Head of caudate nucleus (tissue), 42 donors: ENCODE data around the gene CLEC18B.
"Not testable (repeated sequence)": the region's sequence is repeated elsewhere in the genome, so short reads cannot be mapped to it uniquely, and the experiment has no call there.

Experiments used
- DNase-seq, 42 donors: peaks; one replicate each; pipeline versions ENCODE4 v3.0.0 to v3.0.0-alpha.2; 2020 to 2021; ENCODE audit warnings: mixed read lengths in 7 of 42
- intact Hi-C: fragments of 100-400 bp; cut with DNase I; formaldehyde crosslinking; loops from one replicate; pipeline ENCODE4 v1.15.0; 2022

CLEC18B gene

GRCh38 chr16:74449470-74449869, 28.2 kb upstream of the CLEC18B start:
- DNase-seq = no peak
- intact Hi-C loops = no loop called here

- intact Hi-C loops = no loop called here
- DNase-seq = peak in 5 of 42 donors; percentile 8 to 61 (median 21)
Observed at GRCh38 chr16:74448990-74449389, 27.7 kb upstream of the CLEC18B start.

GRCh38 chr16:74447578-74447977, 26.3 kb upstream of the CLEC18B start:
- DNase-seq = no peak
- intact Hi-C loops = no loop called here

GRCh38 chr16:74446866-74447265, 25.6 kb upstream of the CLEC18B start:
- no peak for DNase-seq
- intact Hi-C loops = no loop called here

GRCh38 chr16:74443624-74444346, 22.5 kb upstream of the CLEC18B start:
- intact Hi-C loops, DNase-seq: not testable (repeated sequence)

GRCh38 chr16:74439685-74440084, 18.4 kb upstream of the CLEC18B start:
- intact Hi-C loops = no loop called here
- no peak for DNase-seq

GRCh38 chr16:74438492-74438979, 17.3 kb upstream of the CLEC18B start:
- no peak for DNase-seq
- intact Hi-C loops = no loop called here

GRCh38 chr16:74431516-74431915, 10.2 kb upstream of the CLEC18B start:
- DNase-seq = no peak
- intact Hi-C loops = no loop called here

GRCh38 chr16:74430036-74430712, 8.9 kb upstream of the CLEC18B start:
- peak; percentile 10 to 82 (median 59) for DNase-seq
- intact Hi-C loops = not testable (repeated sequence)

- DNase-seq, intact Hi-C loops: not testable (repeated sequence)
Observed at GRCh38 chr16:74428493-74428892, 7.2 kb upstream of the CLEC18B start.

GRCh38 chr16:74425751-74426150, 4.5 kb upstream of the CLEC18B start:
- DNase-seq, intact Hi-C loops: not testable (repeated sequence)

- DNase-seq, intact Hi-C loops: not testable (repeated sequence)
Observed at GRCh38 chr16:74423721-74424120, 2.4 kb upstream of the CLEC18B start.

GRCh38 chr16:74422086-74422485, 808 bp upstream of the CLEC18B start:
- intact Hi-C loops, DNase-seq: not testable (repeated sequence)

- DNase-seq, intact Hi-C loops: not testable (repeated sequence)
Observed at GRCh38 chr16:74421482-74421785, 156 bp upstream of the CLEC18B start.

GRCh38 chr16:74419811-74420210, 1.5 kb downstream of the CLEC18B start:
- intact Hi-C loops, DNase-seq: not testable (repeated sequence)

GRCh38 chr16:74417897-74418296, 3.4 kb downstream of the CLEC18B start:
- DNase-seq, intact Hi-C loops: not testable (repeated sequence)

- intact Hi-C loops = not testable (repeated sequence)
- DNase-seq = peak in 1 of 42 donors; percentile 0
Observed at GRCh38 chr16:74413920-74414319, 7.4 kb downstream of the CLEC18B start.

- DNase-seq = peak in 1 of 42 donors; percentile 1
- intact Hi-C loops = not testable (repeated sequence)
Observed at GRCh38 chr16:74413485-74413884, 7.8 kb downstream of the CLEC18B start.

GRCh38 chr16:74412775-74413390, 8.4 kb downstream of the CLEC18B start:
- DNase-seq = peak in 1 of 42 donors; percentile 0

GRCh38 chr16:74412138-74412774, 9.0 kb downstream of the CLEC18B start:
- intact Hi-C loops = not testable (repeated sequence)
- peak in 1 of 42 donors; percentile 16 for DNase-seq

More at GRCh38 chr16:74412775-74413390, 8.4 kb downstream of the CLEC18B start:
- intact Hi-C loops = not testable (repeated sequence)
